Spinal cord (tissue), 10 donors: ENCODE measurements around the gene SND1. TPM values are rescaled to one million over a fixed set of nuclear protein-coding genes. Genes with fewer than 3 reads are reported as not detected.

Source experiments
- DNase-seq, 6 donors: peaks; one replicate each; pipeline versions ENCODE4 v3.0.0 to v3.0.0-alpha.2; 2013 to 2015; ENCODE audit warnings: low spot score in 6 of 6, low read depth in 4 of 6
- H3K27ac ChIP-seq: one replicate; pipeline ENCODE4 v1.5.1; 2013; ENCODE audit warnings: low read depth, low read length, control low read depth
- H3K27me3 ChIP-seq: one replicate; pipeline ENCODE4 v1.6.1; 2013; ENCODE audit warnings: low read length; ENCODE audit not compliant: control insufficient read depth, insufficient read depth
- H3K36me3 ChIP-seq: one replicate; pipeline ENCODE4 v1.6.1; 2013; ENCODE audit warnings: low read length; ENCODE audit not compliant: control insufficient read depth, insufficient read depth
- H3K4me1 ChIP-seq: one replicate; pipeline ENCODE4 v1.6.1; 2013; ENCODE audit warnings: low read length; ENCODE audit not compliant: control insufficient read depth, insufficient read depth
- H3K4me3 ChIP-seq: one replicate; pipeline ENCODE4 v1.5.1; 2013; ENCODE audit warnings: low read depth, low read length, control low read depth
- H3K9me3 ChIP-seq: one replicate; pipeline ENCODE4 v1.6.1; 2013; ENCODE audit warnings: low read length; ENCODE audit not compliant: control insufficient read depth, insufficient read depth
- WGBS: methylation state at CpG from one replicate; pipeline ENCODE4 v1.1.5; 2013; ENCODE audit warnings: missing lambda C conversion rate; ENCODE audit not compliant: insufficient coverage; 5-methylcytosine and 5-hydroxymethylcytosine counted together
- polyA plus RNA-seq, 2 donors: library from polyadenylated mRNA; unstranded; fragments of 120-200 nt; gene quantifications; one replicate each; pipeline ENCODE4 v1.2.1, GENCODE V29; 2013; ENCODE audit not compliant: insufficient read length in 2 of 2
- total RNA-seq, 2 donors: library from RNA; depleted of rRNA in 1 of 2; stranded (reverse); fragments of 120-200 nt in 1 of 2; fragments of >200 nt in 1 of 2; gene quantifications; one replicate each; pipeline versions ENCODE4 v1.2.3 to v1.2.4, GENCODE V29; 2013 to 2014
- donor health status: healthy.

Gene SND1
- total and polyA plus RNA-seq, 4 donors: 72.1 to 125 (median 91.3) TPM

GRCh38 chr7:128119036-128119435 is 467.0 kb downstream of the SND1 start:
- 83% methylated on average over 3 of the region's 5 CpGs for WGBS
- no peak overlapping the region for H3K27ac ChIP-seq

DNA sequence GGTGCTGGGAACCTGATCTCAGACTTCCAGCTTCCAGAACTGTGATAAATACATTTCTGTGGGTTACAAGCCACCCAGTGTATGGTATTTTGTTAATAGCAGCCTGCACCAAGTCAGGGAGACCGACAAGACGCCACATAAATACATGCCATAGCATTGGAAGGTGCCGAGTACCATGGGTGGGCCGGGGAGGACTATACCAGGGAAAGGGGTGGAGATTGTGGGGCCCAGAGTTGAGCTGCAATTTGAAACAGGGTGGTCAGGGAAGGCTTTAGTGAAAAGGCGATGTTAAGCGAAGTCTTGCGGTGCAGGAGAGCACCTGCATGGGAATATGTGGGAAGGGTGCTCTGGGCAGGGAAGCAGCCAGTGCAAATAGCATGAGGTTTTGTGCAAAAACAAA is 468.1 kb downstream of the SND1 start:
- Histone ChIP-seq H3K27me3 (no peaks in the 10 kb centered on the region), H3K36me3 (no peaks in the 10 kb centered on the region), H3K27ac (no peak overlapping the region), H3K4me3 (no peak overlapping the region), H3K9me3 (no peaks in the 10 kb centered on the region), H3K4me1 (peaks cover 11% of the 10 kb centered on the region)
- no peak for DNase-seq
- 92% methylated on average over 7 of the region's 7 CpGs for WGBS

More at GRCh38 chr7:128119036-128119435, 467.0 kb downstream of the SND1 start:
- Histone ChIP-seq H3K9me3 (no peaks in the 10 kb centered on the region), H3K4me3 (no peak overlapping the region), H3K27me3 (no peaks in the 10 kb centered on the region), H3K4me1 (peaks cover 11% of the 10 kb centered on the region), H3K36me3 (no peaks in the 10 kb centered on the region)
- DNase-seq: no peak

DNA sequence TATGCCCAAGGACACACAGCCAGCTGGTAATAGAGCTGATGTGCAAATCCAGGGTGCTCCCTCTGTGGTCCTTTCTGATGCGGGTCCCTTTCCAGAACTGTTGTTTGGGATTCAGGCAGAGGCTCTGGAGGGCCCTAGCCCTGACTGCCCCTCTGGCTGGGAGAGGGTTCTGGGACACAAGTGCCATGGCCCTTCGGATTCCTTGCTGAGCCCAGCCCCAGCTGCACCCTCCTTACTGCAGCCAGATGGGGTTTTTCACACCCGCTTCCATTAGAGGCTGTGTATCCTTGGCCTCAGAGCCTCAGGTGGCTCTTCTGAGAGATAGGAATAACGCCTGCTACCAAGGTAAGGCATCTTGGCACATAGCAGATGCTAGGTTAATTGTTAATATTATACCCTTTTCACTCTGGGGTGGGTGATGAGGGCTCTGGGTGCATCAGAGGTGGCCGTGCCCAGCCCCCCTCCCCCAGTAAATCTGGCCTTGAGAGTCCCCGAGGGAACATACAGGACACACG is 469.0 kb downstream of the SND1 start:
- H3K27me3 ChIP-seq: no peaks in the 10 kb centered on the region
- no peak overlapping the region for H3K4me3 ChIP-seq
- H3K36me3 ChIP-seq: no peaks in the 10 kb centered on the region
- no peaks in the 10 kb centered on the region for H3K9me3 ChIP-seq
- DNase-seq: no peak
- peaks cover 11% of the 10 kb centered on the region for H3K4me1 ChIP-seq
- WGBS: 57% methylated on average over 2 of the region's 7 CpGs
- no peak overlapping the region for H3K27ac ChIP-seq

DNA sequence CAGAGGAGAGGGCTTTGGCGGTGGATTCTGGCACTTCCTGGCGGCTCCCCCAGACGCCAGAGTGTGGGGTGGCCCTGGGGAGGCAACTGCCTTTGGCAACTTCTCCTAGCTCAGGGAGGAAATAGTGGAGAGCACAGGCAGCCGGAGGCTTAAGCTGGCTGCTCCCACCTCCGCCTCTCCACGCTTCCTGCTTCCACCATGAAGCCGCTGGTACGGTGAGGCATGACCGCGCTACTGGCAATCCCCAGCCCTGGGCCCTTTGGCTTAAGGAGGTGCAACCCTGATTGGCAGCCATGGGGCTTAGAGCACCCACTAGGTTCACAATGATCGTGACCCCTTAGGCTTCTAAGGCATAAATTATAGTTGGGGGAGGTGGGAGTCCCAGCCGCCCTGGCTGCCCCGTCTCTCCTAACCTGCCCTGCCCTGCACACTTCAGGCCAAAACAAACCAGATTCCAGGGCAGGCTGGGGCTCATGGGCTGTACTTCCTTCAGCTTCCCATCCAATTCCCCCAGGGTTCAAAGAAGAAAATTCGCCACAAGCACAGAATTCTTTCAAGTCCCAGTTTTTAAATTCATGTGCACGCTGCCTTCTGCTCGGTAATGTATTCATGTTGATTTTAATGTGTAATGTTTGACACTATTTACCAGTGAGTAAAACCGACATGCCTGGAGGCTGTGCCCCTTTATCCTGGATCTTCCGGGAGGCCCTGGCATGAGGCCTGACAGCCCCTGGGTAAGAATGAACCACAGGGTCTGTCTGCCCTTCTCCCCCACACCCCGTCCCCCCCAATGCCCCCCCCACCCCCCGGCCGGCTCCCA is 469.9 kb downstream of the SND1 start:
- 59% methylated on average over 12 of the region's 21 CpGs for WGBS
- no peak overlapping the region for H3K4me3 ChIP-seq
- no peak overlapping the region for H3K27ac ChIP-seq

GRCh38 chr7:128122576-128123290 is 470.7 kb downstream of the SND1 start:
- Histone ChIP-seq H3K4me3 (no peak overlapping the region), H3K36me3 (no peaks in the 10 kb centered on the region), H3K4me1 (peaks cover 11% of the 10 kb centered on the region), H3K9me3 (no peaks in the 10 kb centered on the region), H3K27me3 (no peaks in the 10 kb centered on the region), H3K27ac (no peak overlapping the region)
- DNase-seq: no peak
- WGBS: 79% methylated on average over 9 of the region's 12 CpGs

More for the DNA sequence above, 469.9 kb downstream of the SND1 start:
- H3K9me3 ChIP-seq: no peaks in the 10 kb centered on the region
- no peaks in the 10 kb centered on the region for H3K36me3 ChIP-seq
- H3K4me1 ChIP-seq: peaks cover 11% of the 10 kb centered on the region
- no peaks in the 10 kb centered on the region for H3K27me3 ChIP-seq
- peak in 1 of 6 donors; percentile 59 for DNase-seq

DNA sequence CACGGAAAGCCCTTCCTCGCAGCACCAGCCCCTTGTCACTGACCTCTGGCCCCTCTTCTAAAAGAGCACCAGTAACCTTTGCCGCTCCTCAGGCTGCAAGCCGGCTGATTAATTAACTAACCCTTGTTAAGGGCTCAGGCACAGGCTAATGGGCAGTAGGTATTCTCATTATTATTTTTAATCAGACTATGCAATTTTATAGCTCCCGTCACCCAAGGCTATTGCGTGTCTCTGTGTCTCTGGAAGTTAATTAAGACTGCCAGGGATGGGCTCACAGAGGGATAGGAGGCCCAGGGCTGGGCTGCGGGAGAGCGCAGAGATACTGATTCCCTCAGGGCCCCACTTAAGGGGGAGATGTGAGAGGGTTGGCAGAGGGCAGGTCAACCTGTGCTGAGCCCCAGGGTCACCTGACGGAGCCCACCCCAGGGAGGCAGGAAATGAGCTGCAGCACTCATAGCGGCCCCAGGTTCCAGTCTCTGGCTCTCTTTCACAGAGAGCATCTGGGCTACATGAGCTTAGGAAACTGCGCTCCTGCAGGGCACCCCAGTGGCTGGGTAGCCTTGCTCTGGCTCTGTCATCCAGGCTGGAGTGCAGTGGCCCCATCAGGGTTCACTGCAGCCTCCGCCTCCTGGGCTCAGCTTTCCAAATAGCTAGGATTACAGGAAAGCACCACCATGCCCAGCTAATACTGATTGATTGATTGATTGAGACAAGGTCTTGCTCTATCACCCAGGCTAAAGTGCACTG is 471.5 kb downstream of the SND1 start:
- no peak overlapping the region for H3K27ac ChIP-seq
- no peak overlapping the region for H3K4me3 ChIP-seq
- peaks cover 11% of the 10 kb centered on the region for H3K4me1 ChIP-seq
- H3K36me3 ChIP-seq: no peaks in the 10 kb centered on the region
- no peaks in the 10 kb centered on the region for H3K9me3 ChIP-seq
- no peaks in the 10 kb centered on the region for H3K27me3 ChIP-seq
- no peak for DNase-seq
- 71% methylated on average over 6 of the region's 12 CpGs for WGBS

GRCh38 chr7:128124786-128125185 is 472.8 kb downstream of the SND1 start:
- Histone ChIP-seq H3K27ac (no peak overlapping the region), H3K9me3 (no peaks in the 10 kb centered on the region), H3K4me1 (peaks cover 11% of the 10 kb centered on the region), H3K36me3 (no peaks in the 10 kb centered on the region), H3K4me3 (no peak overlapping the region), H3K27me3 (no peaks in the 10 kb centered on the region)
- DNase-seq: no peak
- WGBS: no CpG with 5 or more reads among the region's 4 CpGs

GRCh38 chr7:128125816-128126215 is 473.8 kb downstream of the SND1 start:
- Histone ChIP-seq H3K4me3 (no peak overlapping the region), H3K27me3 (no peaks in the 10 kb centered on the region), H3K27ac (no peak overlapping the region), H3K4me1 (peaks cover 11% of the 10 kb centered on the region), H3K36me3 (no peaks in the 10 kb centered on the region), H3K9me3 (no peaks in the 10 kb centered on the region)
- WGBS: no CpG with 5 or more reads among the region's 1 CpG
- no peak for DNase-seq

DNA sequence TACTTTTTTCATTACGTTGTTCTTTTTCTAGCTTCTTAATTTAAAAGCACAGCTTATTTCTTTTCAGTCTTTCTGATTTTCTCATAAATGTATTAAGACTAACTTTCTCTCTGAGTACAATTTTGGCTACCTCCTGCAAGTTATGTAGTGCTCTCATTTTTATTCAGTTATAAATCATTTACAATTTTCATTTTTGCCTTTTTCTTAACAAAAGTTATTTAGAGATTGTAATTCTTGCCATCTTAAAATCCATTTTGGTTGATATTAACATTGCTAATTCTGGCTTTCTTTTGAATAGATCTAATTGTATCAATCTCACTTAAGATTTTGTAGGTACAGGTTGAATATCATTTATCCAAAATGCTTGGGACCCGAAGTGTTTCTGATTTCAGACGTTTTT is 476.4 kb downstream of the SND1 start:
- H3K9me3 ChIP-seq: no peaks in the 10 kb centered on the region
- no peaks in the 10 kb centered on the region for H3K4me1 ChIP-seq
- 100% methylated on average over 1 of the region's 3 CpGs for WGBS
- no peak overlapping the region for H3K27ac ChIP-seq
- DNase-seq: no peak
- H3K36me3 ChIP-seq: no peaks in the 10 kb centered on the region
- H3K4me3 ChIP-seq: no peak overlapping the region
- no peaks in the 10 kb centered on the region for H3K27me3 ChIP-seq
